T-helper 1 cell treated with Interleukin-12 subunit alpha and Interleukin-12 subunit beta and Interleukin-4 antibody, amounts not matched to agents 30 μg/mL and 1 μg/mL, for 36 hours (primary cell): Measurements from ENCODE around the gene GNPAT.

Experiments used
- H3K27ac Mint-ChIP-seq: one replicate; pipeline ENCODE4 v1.8.0; 2021; ENCODE audit warnings: mild to moderate bottlenecking, mixed read lengths
- H3K27me3 Mint-ChIP-seq: one replicate; pipeline ENCODE4 v1.8.0; 2021; ENCODE audit warnings: low read depth, mixed read lengths
- H3K36me3 Mint-ChIP-seq: one replicate; pipeline ENCODE4 v1.8.0; 2021; ENCODE audit warnings: low read depth, mixed read lengths
- H3K4me1 Mint-ChIP-seq: one replicate; pipeline ENCODE4 v1.8.0; 2021; ENCODE audit warnings: low read depth, mixed read lengths
- H3K4me3 Mint-ChIP-seq: one replicate; pipeline ENCODE4 v1.8.0; 2021; ENCODE audit warnings: mild to moderate bottlenecking, moderate library complexity, mixed read lengths
- H3K9me3 Mint-ChIP-seq: one replicate; pipeline ENCODE4 v1.8.0; 2021; ENCODE audit warnings: mixed read lengths

Gene GNPAT

GRCh38 chr1:231220801-231221200 is 20.2 kb upstream of the GNPAT start:
- Mint-ChIP-seq H3K27ac (no peak overlapping the region), H3K27me3 (no peaks in the 10 kb centered on the region), H3K4me3 (no peak overlapping the region), H3K9me3 (no peaks in the 10 kb centered on the region), H3K4me1 (peaks cover 4% of the 10 kb centered on the region), H3K36me3 (peaks cover 13% of the 10 kb centered on the region)

GRCh38 chr1:231226156-231226555 is 14.9 kb upstream of the GNPAT start:
- no peak overlapping the region for H3K27ac Mint-ChIP-seq
- peaks cover 6% of the 10 kb centered on the region for H3K4me1 Mint-ChIP-seq
- no peaks in the 10 kb centered on the region for H3K9me3 Mint-ChIP-seq
- peaks cover 36% of the 10 kb centered on the region for H3K36me3 Mint-ChIP-seq
- H3K4me3 Mint-ChIP-seq, result no peak overlapping the region
- H3K27me3 Mint-ChIP-seq, result no peaks in the 10 kb centered on the region

- Mint-ChIP-seq H3K36me3 (peaks cover 40% of the 10 kb centered on the region), H3K4me3 (no peak overlapping the region), H3K27me3 (no peaks in the 10 kb centered on the region), H3K27ac (no peak overlapping the region), H3K9me3 (no peaks in the 10 kb centered on the region), H3K4me1 (peaks cover 16% of the 10 kb centered on the region)
Observed at GRCh38 chr1:231231511-231231910, 9.5 kb upstream of the GNPAT start.

- no peaks in the 10 kb centered on the region for H3K27me3 Mint-ChIP-seq
- no peak overlapping the region for H3K27ac Mint-ChIP-seq
- peaks cover 39% of the 10 kb centered on the region for H3K36me3 Mint-ChIP-seq
- H3K4me3 Mint-ChIP-seq, result no peak overlapping the region
- H3K4me1 Mint-ChIP-seq, result peaks cover 24% of the 10 kb centered on the region
- H3K9me3 Mint-ChIP-seq, result no peaks in the 10 kb centered on the region
Observed at GRCh38 chr1:231232870-231233734, 7.9 kb upstream of the GNPAT start.

GRCh38 chr1:231233735-231234417 is 7.1 kb upstream of the GNPAT start:
- no peaks in the 10 kb centered on the region for H3K9me3 Mint-ChIP-seq
- peaks cover 45% of the 10 kb centered on the region for H3K36me3 Mint-ChIP-seq
- H3K27me3 Mint-ChIP-seq, result no peaks in the 10 kb centered on the region
- no peak overlapping the region for H3K4me3 Mint-ChIP-seq
- peaks cover 28% of the 10 kb centered on the region for H3K4me1 Mint-ChIP-seq
- H3K27ac Mint-ChIP-seq, result no peak overlapping the region

GRCh38 chr1:231234506-231234905 is 6.5 kb upstream of the GNPAT start:
- H3K27me3 Mint-ChIP-seq, result no peaks in the 10 kb centered on the region
- H3K9me3 Mint-ChIP-seq, result no peaks in the 10 kb centered on the region
- peaks cover 32% of the 10 kb centered on the region for H3K4me1 Mint-ChIP-seq
- peaks cover 44% of the 10 kb centered on the region for H3K36me3 Mint-ChIP-seq
- no peak overlapping the region for H3K4me3 Mint-ChIP-seq
- no peak overlapping the region for H3K27ac Mint-ChIP-seq

GRCh38 chr1:231235526-231236207 is 5.3 kb upstream of the GNPAT start:
- no peak overlapping the region for H3K27ac Mint-ChIP-seq
- H3K36me3 Mint-ChIP-seq, result peaks cover 46% of the 10 kb centered on the region
- peaks cover 42% of the 10 kb centered on the region for H3K4me1 Mint-ChIP-seq
- H3K27me3 Mint-ChIP-seq, result no peaks in the 10 kb centered on the region
- H3K4me3 Mint-ChIP-seq, result no peak overlapping the region
- H3K9me3 Mint-ChIP-seq, result no peaks in the 10 kb centered on the region

GRCh38 chr1:231236208-231236591 is 4.8 kb upstream of the GNPAT start:
- H3K9me3 Mint-ChIP-seq, result no peaks in the 10 kb centered on the region
- no peaks in the 10 kb centered on the region for H3K27me3 Mint-ChIP-seq
- peaks cover 39% of the 10 kb centered on the region for H3K4me1 Mint-ChIP-seq
- no peak overlapping the region for H3K4me3 Mint-ChIP-seq
- H3K36me3 Mint-ChIP-seq, result peaks cover 45% of the 10 kb centered on the region
- H3K27ac Mint-ChIP-seq, result no peak overlapping the region

- H3K4me1 Mint-ChIP-seq, result peaks cover 40% of the 10 kb centered on the region
- no peaks in the 10 kb centered on the region for H3K9me3 Mint-ChIP-seq
- H3K27me3 Mint-ChIP-seq, result no peaks in the 10 kb centered on the region
- peaks cover 43% of the 10 kb centered on the region for H3K36me3 Mint-ChIP-seq
- H3K27ac Mint-ChIP-seq, result no peak overlapping the region
- no peak overlapping the region for H3K4me3 Mint-ChIP-seq
Observed at GRCh38 chr1:231236938-231237337, 4.1 kb upstream of the GNPAT start.

GRCh38 chr1:231238298-231238697 is 2.7 kb upstream of the GNPAT start:
- H3K4me1 Mint-ChIP-seq, result peaks cover 46% of the 10 kb centered on the region
- no peaks in the 10 kb centered on the region for H3K9me3 Mint-ChIP-seq
- no peak overlapping the region for H3K4me3 Mint-ChIP-seq
- H3K36me3 Mint-ChIP-seq, result peaks cover 39% of the 10 kb centered on the region
- no peaks in the 10 kb centered on the region for H3K27me3 Mint-ChIP-seq
- no peak overlapping the region for H3K27ac Mint-ChIP-seq

- Mint-ChIP-seq H3K9me3 (no peaks in the 10 kb centered on the region), H3K36me3 (peaks cover 41% of the 10 kb centered on the region), H3K4me1 (peaks cover 52% of the 10 kb centered on the region), H3K4me3 (peak overlapping the region; percentile 99), H3K27me3 (no peaks in the 10 kb centered on the region), H3K27ac (peak overlapping the region; percentile 96)
Observed at GRCh38 chr1:231240531-231240882, 505 bp upstream of the GNPAT start.

- Mint-ChIP-seq H3K27ac (peak overlapping the region; percentile 96), H3K36me3 (peaks cover 39% of the 10 kb centered on the region), H3K4me1 (peaks cover 55% of the 10 kb centered on the region), H3K27me3 (no peaks in the 10 kb centered on the region), H3K9me3 (no peaks in the 10 kb centered on the region), H3K4me3 (peak overlapping the region; percentile 99)
Observed at GRCh38 chr1:231241750-231242149, 738 bp downstream of the GNPAT start.

- Mint-ChIP-seq H3K4me1 (peaks cover 47% of the 10 kb centered on the region), H3K36me3 (peaks cover 37% of the 10 kb centered on the region), H3K4me3 (peak overlapping the region; percentile 99), H3K9me3 (no peaks in the 10 kb centered on the region), H3K27ac (peak overlapping the region; percentile 96), H3K27me3 (no peaks in the 10 kb centered on the region)
Observed at GRCh38 chr1:231242516-231243198, 1.6 kb downstream of the GNPAT start.

- H3K27ac Mint-ChIP-seq, result no peak overlapping the region
- H3K36me3 Mint-ChIP-seq, result peaks cover 38% of the 10 kb centered on the region
- no peaks in the 10 kb centered on the region for H3K9me3 Mint-ChIP-seq
- H3K4me3 Mint-ChIP-seq, result no peak overlapping the region
- H3K27me3 Mint-ChIP-seq, result no peaks in the 10 kb centered on the region
- peaks cover 17% of the 10 kb centered on the region for H3K4me1 Mint-ChIP-seq
Observed at GRCh38 chr1:231248778-231249177, 7.8 kb downstream of the GNPAT start.
